SU-DHL-6 (cell line): ENCODE measurements around the gene HSP90AB1.

Experiments
- CTCF ChIP-seq: fragments of 200-600 bp; sonication (generic); IDR thresholded peaks from one replicate; pipeline ENCODE4 v1.5.1; 2017; ENCODE audit warnings: antibody characterized with exemption, mild to moderate bottlenecking, low read length, moderate library complexity; ENCODE audit not compliant: insufficient read depth, poor library complexity, severe bottlenecking
- EZH2phosphoT487 ChIP-seq: fragments of 200-600 bp; sonication (generic), shearing (Covaris generic); conservative IDR thresholded peaks from 2 replicates; pipeline ENCODE4 v1.6.1; 2018; ENCODE audit warnings: mild to moderate bottlenecking, antibody characterized with exemption, low read length, moderate library complexity, mixed read lengths

DNA sequence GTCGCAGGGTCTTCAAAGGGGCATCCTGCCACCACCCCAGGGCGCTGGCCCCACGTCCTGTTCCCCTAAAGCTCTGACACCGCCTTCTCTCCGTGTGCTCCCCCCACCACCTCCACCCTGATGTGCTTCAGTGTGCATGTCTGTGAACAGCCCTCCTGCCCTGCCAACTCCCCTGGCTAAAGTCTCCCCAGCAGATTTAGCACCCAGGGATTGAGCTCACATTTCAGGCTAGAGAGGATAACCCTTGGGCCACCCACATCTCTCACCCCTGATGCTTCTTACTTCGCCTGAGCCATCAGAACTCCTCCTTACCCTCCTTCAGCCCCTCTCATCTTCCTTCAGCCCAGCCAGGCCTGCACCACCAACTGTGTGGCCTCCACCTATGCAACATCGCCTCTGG, 30.9 kb downstream of the HSP90AB1 start:
- TF ChIP-seq CTCF = no peak
- TF ChIP-seq EZH2phosphoT487 = no peak
